HG02759 (cell line): ENCODE data around the gene CREB5.

Experiments
- ATAC-seq: cut with Tn5 transposase; IDR thresholded peaks from one replicate; pipeline ENCODE4 v1.9.1; 2021; ENCODE audit warnings: mild to moderate bottlenecking, moderate library complexity; ENCODE audit not compliant: unreplicated experiment

The CREB5 gene

GRCh38 chr7:28571405-28571804 is 159.1 kb downstream of the CREB5 start:
- no peak for ATAC-seq

- no peak for ATAC-seq
Measured at GRCh38 chr7:28572321-28573058, 160.2 kb downstream of the CREB5 start.

GRCh38 chr7:28573059-28573553 is 160.8 kb downstream of the CREB5 start:
- ATAC-seq: no peak

GRCh38 chr7:28573651-28574301 is 161.5 kb downstream of the CREB5 start:
- no peak for ATAC-seq

GRCh38 chr7:28575241-28575643 is 162.9 kb downstream of the CREB5 start:
- no peak for ATAC-seq

GRCh38 chr7:28576656-28577055 is 164.3 kb downstream of the CREB5 start:
- ATAC-seq: no peak

- no peak for ATAC-seq
Measured at GRCh38 chr7:28579571-28579970, 167.3 kb downstream of the CREB5 start.

- no peak for ATAC-seq
Measured at GRCh38 chr7:28580665-28581064, 168.3 kb downstream of the CREB5 start.

GRCh38 chr7:28581351-28581750 is 169.0 kb downstream of the CREB5 start:
- ATAC-seq: no peak

- no peak for ATAC-seq
Measured at GRCh38 chr7:28582226-28582625, 169.9 kb downstream of the CREB5 start.

GRCh38 chr7:28584235-28584634 is 171.9 kb downstream of the CREB5 start:
- no peak for ATAC-seq

- ATAC-seq: no peak
Measured at GRCh38 chr7:28586736-28587135, 174.4 kb downstream of the CREB5 start.

GRCh38 chr7:28587211-28587610 is 174.9 kb downstream of the CREB5 start:
- ATAC-seq: no peak

GRCh38 chr7:28588602-28589001 is 176.3 kb downstream of the CREB5 start:
- ATAC-seq: no peak

GRCh38 chr7:28591041-28591674 is 178.8 kb downstream of the CREB5 start:
- no peak for ATAC-seq

GRCh38 chr7:28591725-28592349 is 179.5 kb downstream of the CREB5 start:
- no peak for ATAC-seq

- no peak for ATAC-seq
Measured at GRCh38 chr7:28592861-28593260, 180.5 kb downstream of the CREB5 start.

GRCh38 chr7:28595076-28595475 is 182.8 kb downstream of the CREB5 start:
- no peak for ATAC-seq

- no peak for ATAC-seq
Measured at GRCh38 chr7:28595801-28596200, 183.5 kb downstream of the CREB5 start.

GRCh38 chr7:28596245-28596935 is 184.1 kb downstream of the CREB5 start:
- no peak for ATAC-seq

GRCh38 chr7:28597284-28597683 is 185.0 kb downstream of the CREB5 start:
- ATAC-seq: no peak
